Adrenal gland (tissue), 5 donors: ENCODE measurements around the gene TFAP2E.

ENCODE experiments used
- POLR2A ChIP-seq, 2 donors: fragments of 450-650 bp; IDR thresholded peaks; one replicate each; pipeline ENCODE4 v1.6.1; 2017; ENCODE audit warnings: antibody characterized with exemption in 2 of 2, mild to moderate bottlenecking in 2 of 2, moderate library complexity in 1 of 2
- TF ChIP-seq, protein P1 (sequence below), 6 experiments: fragments of 450-650 bp in 4 of 6; fragments of 200-600 bp in 2 of 6; sonication (generic) in 1 of 6; IDR thresholded peaks; 1 replicate in 5 of 6; 2 replicates in 1 of 6; pipeline versions ENCODE4 v1.5.1 to v1.8.0; 2016 to 2021; ENCODE audit warnings: antibody characterized with exemption in 6 of 6, mild to moderate bottlenecking in 2 of 6, moderate library complexity in 1 of 6
- donor health status: DM: no; HTN: no; CAD: no.

DNA sequence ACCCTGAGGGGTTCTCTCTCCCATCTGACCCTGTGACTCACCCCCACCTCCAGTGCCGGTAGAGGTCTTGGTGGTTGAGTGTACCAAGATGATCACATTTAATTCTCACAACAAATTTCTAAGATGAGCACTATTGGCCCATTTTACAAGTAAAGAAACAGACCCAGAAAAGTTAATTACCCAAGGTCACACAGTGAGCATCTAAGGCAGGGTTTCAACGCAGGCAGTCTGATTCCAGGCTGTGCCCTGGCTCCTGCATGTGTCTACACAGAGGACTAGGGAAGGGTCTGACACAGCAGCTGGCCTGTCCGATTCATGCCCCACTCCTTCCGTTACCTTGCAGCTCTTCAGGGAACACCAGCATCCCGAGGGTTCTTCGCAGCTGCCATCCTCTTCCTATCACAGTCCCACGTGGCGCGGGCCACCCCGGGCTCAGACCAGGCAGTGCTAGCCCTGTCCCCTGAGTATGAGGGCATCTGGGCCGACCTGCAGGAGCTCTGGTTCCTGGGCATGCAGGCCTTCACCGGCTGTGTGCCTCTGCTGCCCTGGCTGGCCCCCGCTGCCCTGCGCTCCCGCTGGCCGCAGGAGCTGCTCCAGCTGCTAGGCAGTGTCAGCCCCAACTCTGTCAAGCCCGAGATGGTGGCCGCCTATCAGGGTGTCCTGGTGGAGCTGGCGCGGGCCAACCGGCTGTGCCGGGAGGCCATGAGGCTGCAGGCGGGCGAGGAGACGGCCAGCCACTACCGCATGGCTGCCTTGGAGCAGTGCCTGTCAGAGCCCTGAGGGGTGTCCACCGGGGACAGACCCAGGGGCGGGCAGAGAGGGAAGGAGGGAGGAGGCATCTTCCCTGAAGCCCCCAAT, 8.0 kb upstream of the TFAP2E start:
- TF ChIP-seq POLR2A (IDR thresholded peaks at IDR 0.05), result no peak
- TF ChIP-seq, protein P1, sequence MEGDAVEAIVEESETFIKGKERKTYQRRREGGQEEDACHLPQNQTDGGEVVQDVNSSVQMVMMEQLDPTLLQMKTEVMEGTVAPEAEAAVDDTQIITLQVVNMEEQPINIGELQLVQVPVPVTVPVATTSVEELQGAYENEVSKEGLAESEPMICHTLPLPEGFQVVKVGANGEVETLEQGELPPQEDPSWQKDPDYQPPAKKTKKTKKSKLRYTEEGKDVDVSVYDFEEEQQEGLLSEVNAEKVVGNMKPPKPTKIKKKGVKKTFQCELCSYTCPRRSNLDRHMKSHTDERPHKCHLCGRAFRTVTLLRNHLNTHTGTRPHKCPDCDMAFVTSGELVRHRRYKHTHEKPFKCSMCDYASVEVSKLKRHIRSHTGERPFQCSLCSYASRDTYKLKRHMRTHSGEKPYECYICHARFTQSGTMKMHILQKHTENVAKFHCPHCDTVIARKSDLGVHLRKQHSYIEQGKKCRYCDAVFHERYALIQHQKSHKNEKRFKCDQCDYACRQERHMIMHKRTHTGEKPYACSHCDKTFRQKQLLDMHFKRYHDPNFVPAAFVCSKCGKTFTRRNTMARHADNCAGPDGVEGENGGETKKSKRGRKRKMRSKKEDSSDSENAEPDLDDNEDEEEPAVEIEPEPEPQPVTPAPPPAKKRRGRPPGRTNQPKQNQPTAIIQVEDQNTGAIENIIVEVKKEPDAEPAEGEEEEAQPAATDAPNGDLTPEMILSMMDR (IDR thresholded peaks at IDR 0.05), result peak in 1 of 6 experiments; percentile 5
